IMR-90 (cell line): ENCODE data around the gene ZNF443. TPM values are rescaled to one million over a fixed set of nuclear protein-coding genes. Genes with fewer than 3 reads are reported as not detected.

ENCODE experiments used
- ATAC-seq: fragments of 200-7000 bp; cut with Tn5 transposase; 2 replicates; pipeline ENCODE4 v1.9.1; 2020; ENCODE audit warnings: low read depth, mild to moderate bottlenecking, moderate library complexity
- BruUV-seq: library from RNA; stranded (reverse); fragments of 400-500 nt; replicated peaks from 2 replicates; lab custom pipeline; 2021; lab: Mats Ljungman, UMichigan
- CTCF ChIA-PET: fragments of 300-600 bp; formaldehyde crosslinking; extraction: SDS; loops from one replicate; lab custom pipeline; 2021; ENCODE audit warnings: antibody characterized with exemption; lab: Yijun Ruan, JAX
- POLR2A ChIA-PET: fragments of 300-600 bp; sonication (Branson Sonifier 250); formaldehyde crosslinking; loops from one replicate; lab custom pipeline; 2022; ENCODE audit warnings: antibody characterized with exemption; ENCODE audit not compliant: unreplicated experiment; lab: Charles Lee
- DNase-seq: peaks from one replicate; pipeline ENCODE4 v3.0.0; 2013
- H2AFZ ChIP-seq: replicated peaks from 2 replicates; pipeline ENCODE3; 2013; ENCODE audit warnings: low read length, mild to moderate bottlenecking; ENCODE audit not compliant: poor library complexity
- H2AK5ac ChIP-seq: 2 replicates; pipeline ENCODE4 v1.6.1; 2013; ENCODE audit warnings: low read depth, low read length, inconsistent platforms
- H2AK9ac ChIP-seq: replicated peaks from 2 replicates; pipeline ENCODE3; 2013; ENCODE audit warnings: mild to moderate bottlenecking, low read depth, low read length, moderate library complexity; ENCODE audit not compliant: poor library complexity
- H2BK120ac ChIP-seq: 2 replicates; pipeline ENCODE4 v1.6.1; 2013; ENCODE audit warnings: low read depth, low read length, inconsistent platforms
- H2BK15ac ChIP-seq: 3 replicates; pipeline ENCODE4 v1.6.1; 2013; ENCODE audit warnings: low read depth, low read length, inconsistent platforms
- H2BK20ac ChIP-seq: 2 replicates; pipeline ENCODE4 v1.6.1; 2013; ENCODE audit warnings: low read depth, mild to moderate bottlenecking, inconsistent platforms, low read length, moderate library complexity
- H2BK5ac ChIP-seq: 2 replicates; pipeline ENCODE4 v1.6.1; 2013; ENCODE audit warnings: mild to moderate bottlenecking, low read depth, low read length, inconsistent platforms; ENCODE audit not compliant: poor library complexity, severe bottlenecking
- H3K14ac ChIP-seq: replicated peaks from 2 replicates; pipeline ENCODE4 v1.6.1; 2013; ENCODE audit warnings: low read depth, low read length, inconsistent platforms
- H3K18ac ChIP-seq: 2 replicates; pipeline ENCODE4 v1.6.1; 2013; ENCODE audit warnings: low read depth, low read length, control low read depth
- H3K23ac ChIP-seq: 2 replicates; pipeline ENCODE4 v1.6.1; 2013; ENCODE audit warnings: low read depth, low read length, inconsistent platforms
- H3K27ac ChIP-seq: 2 replicates; pipeline ENCODE4 v1.5.1; 2013; ENCODE audit warnings: mild to moderate bottlenecking, control low read depth, low read length; ENCODE audit not compliant: insufficient read depth
- H3K27me3 ChIP-seq: 2 replicates; pipeline ENCODE4 v1.6.1; 2013; ENCODE audit warnings: low read length; ENCODE audit not compliant: control insufficient read depth, insufficient read depth
- H3K36me3 ChIP-seq: 2 replicates; pipeline ENCODE4 v1.6.1; 2013; ENCODE audit warnings: low read length, mixed read lengths; ENCODE audit not compliant: control insufficient read depth, insufficient read depth
- H3K4ac ChIP-seq: 2 replicates; pipeline ENCODE4 v1.6.1; 2013; ENCODE audit warnings: low read depth, low read length, inconsistent platforms
- H3K4me1 ChIP-seq: 2 replicates; pipeline ENCODE4 v1.6.1; 2013; ENCODE audit warnings: low read length, mixed read lengths; ENCODE audit not compliant: control insufficient read depth, insufficient read depth
- H3K4me2 ChIP-seq: 2 replicates; pipeline ENCODE4 v1.6.1; 2013; ENCODE audit warnings: low read depth, mild to moderate bottlenecking, control low read depth, low read length, moderate library complexity
- H3K4me3 ChIP-seq: 2 replicates; pipeline ENCODE4 v1.5.1; 2013; ENCODE audit warnings: low read depth, mild to moderate bottlenecking, control low read depth, low read length, moderate library complexity; ENCODE audit not compliant: insufficient read depth
- H3K56ac ChIP-seq: 2 replicates; pipeline ENCODE4 v1.6.1; 2013; ENCODE audit warnings: low read length, inconsistent platforms; ENCODE audit not compliant: insufficient read depth; ENCODE audit errors: extremely low read depth
- H3K79me1 ChIP-seq, 2 experiments: 2 replicates each; pipeline ENCODE4 v1.6.1; 2013; ENCODE audit warnings: low read length in 2 of 2, inconsistent platforms in 1 of 2, low read depth in 1 of 2
- H3K9ac ChIP-seq: 2 replicates; pipeline ENCODE4 v1.6.1; 2013; ENCODE audit warnings: low read depth, low read length, control low read depth
- H3K9me1 ChIP-seq: 2 replicates; pipeline ENCODE4 v1.6.1; 2013; ENCODE audit warnings: low read length, inconsistent platforms; ENCODE audit not compliant: insufficient read depth
- H3K9me3 ChIP-seq: 2 replicates; pipeline ENCODE4 v1.6.1; 2013; ENCODE audit warnings: low read length; ENCODE audit not compliant: control insufficient read depth, insufficient read depth
- H4K20me1 ChIP-seq: 2 replicates; pipeline ENCODE4 v1.6.1; 2013; ENCODE audit warnings: low read length, inconsistent platforms; ENCODE audit not compliant: insufficient read depth
- H4K5ac ChIP-seq: 2 replicates; pipeline ENCODE4 v1.6.1; 2013; ENCODE audit warnings: mild to moderate bottlenecking, low read depth, low read length, control low read depth
- H4K8ac ChIP-seq, 2 experiments: 2 replicates each; pipeline ENCODE4 v1.6.1; 2013; ENCODE audit warnings: low read depth in 2 of 2, low read length in 2 of 2, control low read depth in 1 of 2, inconsistent platforms in 1 of 2
- H4K91ac ChIP-seq: 2 replicates; pipeline ENCODE4 v1.6.1; 2013; ENCODE audit warnings: low read depth, low read length, inconsistent platforms; ENCODE audit not compliant: insufficient read depth
- BHLHE40 ChIP-seq: fragments of 150-350 bp; IDR thresholded peaks from 2 replicates; pipeline ENCODE4 v1.6.1; 2016; ENCODE audit warnings: mild to moderate bottlenecking, low read depth, low read length
- CEBPB ChIP-seq: IDR thresholded peaks from 2 replicates; pipeline ENCODE4 v1.6.1; 2012; ENCODE audit warnings: low read depth, low read length, improper control_type of control experiment
- CHD1 ChIP-seq: IDR thresholded peaks from 2 replicates; pipeline ENCODE4 v1.6.1; 2012; ENCODE audit warnings: low read depth, low read length, improper control_type of control experiment
- RCOR1 ChIP-seq: IDR thresholded peaks from 2 replicates; pipeline ENCODE4 v1.6.1; 2012; ENCODE audit warnings: mild to moderate bottlenecking, low read length, improper control_type of control experiment; ENCODE audit not compliant: insufficient replicate concordance
- RFX5 ChIP-seq: IDR thresholded peaks from 2 replicates; pipeline ENCODE4 v1.8.0; 2012; ENCODE audit warnings: low read depth, mild to moderate bottlenecking, low read length, moderate library complexity
- SMC3 ChIP-seq: fragments of 150-350 bp; IDR thresholded peaks from 2 replicates; pipeline ENCODE4 v1.6.1; 2016; ENCODE audit warnings: low read depth, mild to moderate bottlenecking, antibody characterized with exemption, low read length, moderate library complexity
- WGBS, 2 experiments: methylation state at CpG; one replicate each; pipeline versions ENCODE4 v1.1.5 to v1.1.7; 2013; ENCODE audit warnings: missing lambda C conversion rate in 2 of 2; ENCODE audit not compliant: insufficient read length in 1 of 2; ENCODE audit errors: extremely low coverage in 2 of 2; 5-methylcytosine and 5-hydroxymethylcytosine counted together
- dilution Hi-C: fragments of 300-500 bp; cut with HindIII; formaldehyde crosslinking; loops from one replicate; pipeline ENCODE4 v1.14.3; 2018; ENCODE audit warnings: low sequenced_read_pairs; ENCODE audit not compliant: unreplicated experiment
- in situ Hi-C: fragments of 300-500 bp; cut with MboI; formaldehyde crosslinking; loops from 3 replicates; pipeline ENCODE4 v1.14.3; 2019; ENCODE audit warnings: low sequenced_read_pairs, inconsistent platforms, mixed read lengths
- intact Hi-C: fragments of 100-400 bp; cut with micrococcal nuclease; formaldehyde crosslinking; loops from 2 replicates; pipeline ENCODE4 v1.10.0; 2022
- polyA plus RNA-seq, 3 experiments: library from polyadenylated mRNA; depleted of rRNA; stranded (reverse); fragments of >200 nt; gene quantifications; 2 replicates each; pipeline ENCODE4 v1.2.3, GENCODE V29; 2012; ENCODE audit warnings: low replicate concordance in 1 of 3
- total RNA-seq: library from RNA; depleted of rRNA; stranded (reverse); fragments of >200 nt; gene quantifications from 2 replicates; pipeline ENCODE4 v1.2.3, GENCODE V29; 2012
- TF ChIP-seq, protein P1 (sequence below): fragments of 150-350 bp; IDR thresholded peaks from 2 replicates; pipeline ENCODE4 v1.6.1; 2017; ENCODE audit warnings: mild to moderate bottlenecking, antibody characterized with exemption, low read length, low read depth
- TF ChIP-seq, protein P2 (sequence below): conservative IDR thresholded peaks from 2 replicates; pipeline ENCODE4 v1.5.1; 2012; ENCODE audit warnings: mild to moderate bottlenecking, low read depth, low read length, improper control_type of control experiment

ZNF443 gene
- total and polyA plus RNA-seq, 2 of the 4 experiments (the other 2 are of a cell fraction) = 0.79 to 3.2 TPM

DNA sequence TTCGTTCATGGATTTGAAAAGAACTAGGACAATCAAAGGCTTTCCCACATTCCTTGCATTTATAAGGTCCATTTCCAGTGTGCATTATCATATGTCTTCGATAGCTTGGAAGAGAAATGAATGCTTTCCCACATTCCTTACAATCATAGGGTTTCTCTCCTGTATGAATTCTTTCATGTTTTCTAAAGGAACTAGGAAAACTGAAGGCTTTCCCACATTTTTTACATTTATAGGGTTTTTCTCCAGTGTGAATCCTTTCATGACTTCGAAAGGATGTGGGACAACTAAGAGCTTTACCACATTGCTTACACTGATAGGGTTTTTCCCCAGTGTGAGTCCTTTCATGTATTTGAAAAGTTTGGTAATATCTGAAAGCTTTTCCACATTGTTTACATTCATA lies 23.9 kb upstream of the ZNF443 start:
- Histone ChIP-seq H2BK5ac (no peak overlapping the region), H4K20me1 (no peaks in the 10 kb centered on the region), H4K5ac (no peak overlapping the region), H2BK120ac (no peak overlapping the region), H3K9me3 (peaks cover 58% of the 10 kb centered on the region), H3K36me3 (peaks cover 7% of the 10 kb centered on the region), H3K18ac (no peak overlapping the region), H3K56ac (no peak overlapping the region), H3K27ac (no peak overlapping the region), H3K23ac (no peak overlapping the region), H2AK9ac (no peak overlapping the region), H2AFZ (no peak overlapping the region), H3K9me1 (no peaks in the 10 kb centered on the region), H3K4me1 (no peaks in the 10 kb centered on the region), H3K4me3 (no peak overlapping the region), H2AK5ac (no peak overlapping the region), H3K27me3 (no peaks in the 10 kb centered on the region), H2BK20ac (no peak overlapping the region), H2BK15ac (no peak overlapping the region), H3K14ac (no peak overlapping the region), H4K91ac (no peak overlapping the region), H3K4ac (no peak overlapping the region), H4K8ac (no peak overlapping the region), H3K9ac (no peak overlapping the region), H3K4me2 (no peak overlapping the region), H3K79me1 (0 out of 4 replicates have a peak, but pooled peaks cover 0 to 4% of the 10 kb centered on the region in 2 experiments)
- POLR2A ChIA-PET = no interaction called here
- dilution Hi-C loops (no loop called here), intact Hi-C loops (no loop called here), in situ Hi-C loops (no loop called here)
- DNase-seq = no peak
- no peak for ATAC-seq
- BruUV-seq = no TSS peak
- TF ChIP-seq SMC3 = no peak
- no peak for TF ChIP-seq CEBPB
- no peak for TF ChIP-seq BHLHE40
- TF ChIP-seq, protein P1, sequence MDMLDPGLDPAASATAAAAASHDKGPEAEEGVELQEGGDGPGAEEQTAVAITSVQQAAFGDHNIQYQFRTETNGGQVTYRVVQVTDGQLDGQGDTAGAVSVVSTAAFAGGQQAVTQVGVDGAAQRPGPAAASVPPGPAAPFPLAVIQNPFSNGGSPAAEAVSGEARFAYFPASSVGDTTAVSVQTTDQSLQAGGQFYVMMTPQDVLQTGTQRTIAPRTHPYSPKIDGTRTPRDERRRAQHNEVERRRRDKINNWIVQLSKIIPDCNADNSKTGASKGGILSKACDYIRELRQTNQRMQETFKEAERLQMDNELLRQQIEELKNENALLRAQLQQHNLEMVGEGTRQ = no peak
- TF ChIP-seq RCOR1 = no peak
- TF ChIP-seq, protein P2, sequence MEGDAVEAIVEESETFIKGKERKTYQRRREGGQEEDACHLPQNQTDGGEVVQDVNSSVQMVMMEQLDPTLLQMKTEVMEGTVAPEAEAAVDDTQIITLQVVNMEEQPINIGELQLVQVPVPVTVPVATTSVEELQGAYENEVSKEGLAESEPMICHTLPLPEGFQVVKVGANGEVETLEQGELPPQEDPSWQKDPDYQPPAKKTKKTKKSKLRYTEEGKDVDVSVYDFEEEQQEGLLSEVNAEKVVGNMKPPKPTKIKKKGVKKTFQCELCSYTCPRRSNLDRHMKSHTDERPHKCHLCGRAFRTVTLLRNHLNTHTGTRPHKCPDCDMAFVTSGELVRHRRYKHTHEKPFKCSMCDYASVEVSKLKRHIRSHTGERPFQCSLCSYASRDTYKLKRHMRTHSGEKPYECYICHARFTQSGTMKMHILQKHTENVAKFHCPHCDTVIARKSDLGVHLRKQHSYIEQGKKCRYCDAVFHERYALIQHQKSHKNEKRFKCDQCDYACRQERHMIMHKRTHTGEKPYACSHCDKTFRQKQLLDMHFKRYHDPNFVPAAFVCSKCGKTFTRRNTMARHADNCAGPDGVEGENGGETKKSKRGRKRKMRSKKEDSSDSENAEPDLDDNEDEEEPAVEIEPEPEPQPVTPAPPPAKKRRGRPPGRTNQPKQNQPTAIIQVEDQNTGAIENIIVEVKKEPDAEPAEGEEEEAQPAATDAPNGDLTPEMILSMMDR = no peak
- TF ChIP-seq RFX5 = no peak
- TF ChIP-seq CHD1 = no peak
- WGBS, 2 experiments = no CpG with 5 or more reads among the region's 3 CpGs
- CTCF ChIA-PET = no interaction called here
